ENCODE results near the gene PDCD6IP.

GRCh38 chr3:33768578-33769330 is 29.7 kb upstream of the PDCD6IP start:
- TF ChIP-seq CTCF (IDR thresholded peaks at IDR 0.05) = no peak
- no peak for TF ChIP-seq POLR2A (IDR thresholded peaks at IDR 0.05)

Data from testis (tissue), 2 donors.